DMS53 treated with DMSO at 0.1 percent for 48 hours (cell line): Measurements from ENCODE around the gene COMMD9.

ENCODE experiments used
- DNase-seq: peaks from one replicate; lab custom pipeline; 2025; ENCODE audit not compliant: unreplicated experiment; lab: John Stamatoyannopoulos, UW

Gene COMMD9

DNA sequence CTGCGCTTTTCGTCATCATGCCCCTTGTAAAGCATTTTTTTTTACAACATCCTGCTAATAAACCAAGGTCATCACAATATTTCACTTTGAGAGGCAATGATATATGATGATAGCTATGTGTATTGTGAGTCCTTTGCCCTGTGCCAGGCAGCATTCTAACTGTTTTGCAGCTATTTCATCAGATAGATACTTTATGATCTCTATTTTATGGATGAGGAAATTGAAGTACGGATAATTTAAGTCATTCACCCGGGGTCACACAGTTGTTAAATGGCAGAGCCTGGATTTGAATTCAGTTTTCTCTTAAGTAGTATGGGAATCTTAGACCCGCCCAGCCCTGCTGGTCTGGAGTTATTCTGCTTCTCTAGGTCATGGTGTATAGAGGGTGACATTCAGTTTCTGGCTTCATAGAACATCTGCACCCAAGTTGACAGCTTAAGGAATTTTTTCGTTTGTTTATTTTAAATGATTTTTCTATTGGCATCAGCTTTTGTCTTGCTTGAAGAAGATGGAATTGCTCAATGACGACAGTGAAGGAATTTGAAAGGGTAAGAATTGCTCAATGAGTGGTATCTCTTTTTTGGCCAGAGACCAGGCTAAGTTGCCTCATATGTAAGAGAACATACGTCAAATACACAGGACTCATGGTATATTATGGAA, 7.8 kb upstream of the COMMD9 start:
- DNase-seq, result no peak

DNA sequence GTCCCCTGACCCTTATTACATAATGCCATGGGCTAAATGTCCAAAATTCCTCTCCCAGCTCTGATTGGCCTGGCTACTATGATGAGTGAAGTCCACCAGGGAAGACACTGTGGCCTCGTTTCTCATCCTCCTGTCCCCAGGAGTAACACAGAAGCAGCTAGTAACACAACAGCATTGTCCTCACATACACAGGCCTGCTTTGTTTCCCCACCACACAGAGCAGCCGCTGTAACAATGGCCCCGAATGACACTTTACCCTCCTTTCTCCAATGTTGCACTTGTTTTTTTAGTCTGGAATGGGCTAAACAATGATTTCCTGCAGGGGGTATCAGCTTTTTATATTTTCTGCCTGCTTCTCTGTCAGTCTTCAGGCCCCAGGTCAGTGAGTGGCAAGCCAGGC, 6.7 kb upstream of the COMMD9 start, which contains the start of gene PRR5L:
Gene PRR5L (plus strand): TSS at position 363 of the 400 bp plus-strand sequence. CDS start 104,834 bp downstream, outside the sequence.
- DNase-seq, result no peak

DNA sequence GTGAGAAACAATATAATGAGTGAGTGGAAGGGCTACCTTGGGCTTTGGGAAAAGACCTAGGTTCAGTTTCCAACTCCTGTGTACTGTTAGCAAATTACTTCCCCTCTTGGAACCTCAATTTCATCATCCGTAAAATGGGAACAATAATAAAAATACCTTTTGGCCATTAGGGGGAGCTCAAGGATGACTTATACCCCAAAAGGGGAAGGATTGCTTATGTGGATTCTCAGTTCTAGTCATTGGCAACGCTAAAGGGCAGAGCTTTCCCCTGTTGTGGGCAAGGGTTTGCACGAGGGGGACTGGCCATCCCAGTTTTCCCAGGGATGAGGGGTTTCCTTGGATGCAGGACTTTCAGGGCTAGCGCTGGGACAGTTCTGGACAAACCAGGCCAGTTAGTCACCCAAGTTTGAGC, 3.1 kb upstream of the COMMD9 start:
- DNase-seq, result peak; percentile 11

DNA sequence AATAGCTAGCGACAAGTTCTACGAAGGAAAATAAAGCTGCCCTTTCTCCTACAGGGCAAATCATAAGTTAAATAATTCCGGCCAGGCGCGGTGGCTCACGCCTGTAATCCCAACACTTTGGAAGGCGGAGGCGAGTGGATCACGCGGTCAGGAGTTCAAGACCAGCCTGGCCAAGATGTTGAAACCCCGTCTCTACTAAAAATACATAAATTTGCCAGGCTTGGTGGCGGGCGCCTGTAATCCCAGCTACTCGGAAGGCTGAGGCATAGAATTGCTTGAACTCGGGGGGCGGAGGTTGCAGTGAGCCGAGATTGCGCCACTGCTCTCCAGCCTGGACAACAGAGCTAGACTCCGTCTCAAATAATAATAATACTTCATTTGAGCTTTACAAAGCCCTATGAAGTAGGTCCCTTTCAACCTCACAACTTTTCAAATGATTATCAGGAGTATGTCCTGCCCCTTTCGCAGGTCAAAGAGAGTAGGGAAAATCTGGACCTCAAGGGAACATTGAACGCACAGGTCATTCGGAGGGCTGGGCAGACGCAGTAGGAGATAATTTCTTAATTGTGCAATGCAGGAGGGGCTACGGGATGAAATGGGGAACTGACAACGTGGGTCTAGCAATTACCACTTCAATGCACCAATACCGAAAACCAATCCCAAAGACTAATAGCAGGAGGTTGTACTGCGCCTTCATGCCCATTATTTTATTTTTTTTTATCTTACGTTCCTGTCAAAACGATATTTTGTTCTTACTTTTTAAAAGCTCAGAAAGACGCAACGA, 590 bp downstream of the COMMD9 start:
- no peak for DNase-seq

DNA sequence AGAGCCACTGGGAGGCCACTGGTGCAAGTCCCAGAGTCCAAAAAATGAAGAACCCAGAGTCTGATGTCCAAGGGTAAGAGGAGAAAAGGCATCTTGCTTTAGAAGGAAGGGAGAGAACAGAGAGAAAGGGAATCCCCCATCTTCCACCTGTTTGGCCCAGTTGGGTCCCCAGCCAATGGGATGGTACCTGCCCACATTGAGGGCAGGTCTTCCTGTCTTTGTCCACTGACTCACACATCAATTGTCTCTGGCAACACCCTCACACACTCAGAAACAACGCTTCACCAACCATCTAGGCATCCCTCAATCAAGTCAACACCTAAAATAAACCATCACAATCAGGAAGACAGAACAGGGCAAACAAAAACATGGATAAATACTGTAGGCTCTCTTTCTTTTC, 6.3 kb downstream of the COMMD9 start:
- no peak for DNase-seq

DNA sequence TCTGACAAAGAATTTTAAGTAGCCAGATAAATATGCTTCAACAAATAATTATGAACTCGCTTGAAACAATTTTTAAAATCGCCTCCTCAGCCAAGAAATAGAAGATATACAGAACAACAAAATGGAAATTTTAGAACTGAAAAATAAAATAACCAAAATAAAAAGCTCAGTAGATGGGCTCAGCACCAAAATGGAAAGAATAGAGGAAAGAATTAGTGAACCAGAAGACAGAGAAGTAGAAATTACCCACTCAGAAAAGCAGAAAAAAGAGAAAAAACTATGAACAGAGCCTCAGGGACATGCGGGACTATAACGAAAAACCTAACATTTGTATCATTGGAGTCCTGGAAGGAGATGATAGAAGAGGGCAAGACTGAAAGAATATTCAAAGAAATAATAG, 7.4 kb downstream of the COMMD9 start:
- no peak for DNase-seq

DNA sequence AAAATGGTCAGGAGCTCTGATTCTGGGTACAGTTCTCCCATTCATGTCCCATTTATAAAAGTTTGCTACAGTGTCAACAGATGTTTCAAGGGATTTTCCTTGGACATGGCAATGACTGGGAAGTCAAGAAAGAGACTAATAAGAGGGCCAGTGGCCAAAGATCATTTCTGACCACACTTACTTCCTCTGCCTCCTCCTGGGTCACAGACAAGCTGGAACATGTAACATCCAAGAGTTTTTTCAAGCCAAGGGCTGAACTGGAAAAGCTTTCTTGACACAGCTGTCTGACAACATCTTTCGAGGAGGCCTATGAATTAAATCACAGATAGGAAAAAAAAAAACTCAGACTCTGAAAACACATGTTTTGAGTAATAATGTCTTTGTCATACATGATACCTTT, 8.7 kb downstream of the COMMD9 start:
- no peak for DNase-seq

DNA sequence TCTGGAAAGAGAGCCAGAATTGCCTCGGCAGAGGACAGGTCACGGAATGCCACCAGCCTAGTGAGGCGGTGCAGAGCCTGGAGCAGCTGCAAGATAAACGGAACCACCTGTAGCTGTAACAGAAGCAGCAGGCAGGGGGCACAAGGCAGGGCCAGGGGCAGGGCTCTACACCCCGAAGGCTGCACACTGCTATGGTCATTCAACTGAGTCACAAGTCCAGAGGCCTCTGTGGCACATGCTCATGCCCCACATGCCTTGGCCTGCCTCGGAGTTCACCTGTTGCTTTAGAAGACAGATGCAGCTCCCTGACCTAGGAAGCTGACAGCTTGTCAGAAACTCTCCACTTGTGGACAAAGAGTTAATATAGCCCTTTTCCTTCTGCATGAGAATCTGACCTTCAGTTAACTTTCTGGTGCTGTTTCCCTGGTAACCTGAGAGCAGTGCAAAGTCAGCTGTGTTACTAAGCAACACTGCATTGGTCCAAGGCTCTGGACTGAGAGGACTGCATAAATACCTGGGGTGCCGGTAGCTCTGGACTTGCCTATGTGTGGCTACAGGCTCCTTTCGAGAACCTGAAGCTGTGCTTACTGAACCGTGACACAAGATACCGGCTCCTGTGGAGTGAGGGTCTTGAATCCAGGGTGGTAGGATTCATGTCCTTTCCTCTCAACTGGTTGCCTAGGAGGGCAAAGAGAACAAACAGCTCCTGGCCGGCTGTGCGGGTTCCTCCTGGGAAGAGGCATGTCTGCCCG, 10.5 kb downstream of the COMMD9 start:
- DNase-seq, result no peak

DNA sequence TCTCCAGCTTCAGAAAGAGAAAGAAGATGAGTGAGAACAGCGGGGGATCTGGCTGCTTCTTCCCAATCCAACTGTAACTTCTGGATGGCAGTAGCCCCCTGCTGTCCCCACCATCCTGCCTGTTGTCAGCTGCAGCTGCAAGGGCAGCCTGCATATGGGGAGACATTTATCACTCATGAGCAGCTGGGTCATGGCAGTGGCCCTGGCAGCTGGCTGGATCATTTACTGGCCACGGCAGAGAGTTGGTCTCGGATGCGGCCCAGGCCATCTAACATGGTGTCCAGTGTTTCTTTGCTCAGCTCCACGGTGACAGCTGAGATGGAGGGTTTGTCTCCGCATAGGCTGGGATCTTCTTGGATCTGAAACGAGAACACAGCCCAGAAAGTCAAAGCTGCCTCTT, 14.8 kb downstream of the COMMD9 start:
- no peak for DNase-seq

DNA sequence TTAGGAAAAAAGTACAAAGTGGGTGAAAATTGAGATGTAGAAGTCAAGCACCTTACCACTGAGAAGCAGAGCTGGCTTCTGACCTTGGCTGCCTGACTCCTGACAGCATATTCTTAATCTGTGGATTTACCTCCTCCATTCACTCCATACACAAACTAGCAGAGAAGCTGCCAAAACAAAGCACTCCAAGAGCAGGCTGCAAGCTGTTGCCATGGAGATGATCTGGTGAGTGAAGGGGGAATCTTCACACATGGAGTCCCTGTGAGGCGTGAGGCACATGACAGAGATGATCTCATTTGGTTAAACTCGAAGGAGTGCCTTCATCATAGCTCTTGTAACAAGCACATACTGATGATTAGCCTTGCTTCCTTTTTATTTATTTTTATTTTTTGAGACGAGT, 16.1 kb downstream of the COMMD9 start:
- peak; percentile 35 for DNase-seq

DNA sequence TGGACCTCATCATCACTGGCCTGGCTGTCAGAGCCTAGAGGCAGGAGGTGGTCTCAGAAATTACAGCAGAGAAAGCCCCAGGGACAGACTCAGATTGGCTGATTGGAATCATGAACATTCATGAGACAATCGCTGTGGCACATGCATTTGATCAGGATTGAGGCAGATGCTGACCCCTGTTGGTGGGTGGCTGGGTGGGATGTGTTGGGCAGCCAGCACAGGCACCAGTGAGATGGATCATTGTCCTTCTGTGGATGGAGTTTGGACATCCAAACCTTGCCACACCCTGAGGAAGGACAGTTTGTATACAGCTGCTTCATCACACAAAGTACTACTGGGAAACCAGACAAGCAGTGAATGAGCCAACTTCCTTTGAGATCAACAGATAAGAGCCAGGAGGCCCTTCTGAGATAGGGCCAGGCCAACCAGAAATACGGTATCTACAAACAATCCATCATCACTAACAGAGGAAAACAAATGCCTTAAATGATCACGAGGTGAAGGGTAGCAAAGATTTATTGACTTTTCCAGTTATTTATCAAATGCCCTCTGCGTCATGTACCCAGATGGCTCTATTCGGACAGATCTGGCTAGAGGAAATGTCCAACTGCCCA, 17.3 kb downstream of the COMMD9 start:
- no peak for DNase-seq

DNA sequence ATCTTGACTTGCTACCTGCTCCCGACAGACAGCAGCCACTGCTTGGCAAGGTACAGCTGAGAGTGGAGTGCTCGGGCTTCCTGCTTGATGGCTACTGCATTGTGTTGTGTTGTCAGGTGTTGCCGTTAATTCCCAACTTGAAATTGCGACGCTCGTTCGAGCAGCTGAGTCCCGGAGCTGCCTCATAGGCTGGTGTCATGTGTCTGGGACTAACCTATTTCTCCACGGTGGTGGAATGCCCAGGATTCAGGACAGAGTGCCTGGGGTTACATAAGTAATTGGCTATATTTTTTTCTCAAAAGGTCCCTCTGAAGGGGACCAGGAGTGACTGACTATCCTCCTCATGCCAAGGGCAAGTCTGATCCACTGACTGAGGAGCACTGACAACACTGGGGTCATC, 18.5 kb downstream of the COMMD9 start:
- no peak for DNase-seq

DNA sequence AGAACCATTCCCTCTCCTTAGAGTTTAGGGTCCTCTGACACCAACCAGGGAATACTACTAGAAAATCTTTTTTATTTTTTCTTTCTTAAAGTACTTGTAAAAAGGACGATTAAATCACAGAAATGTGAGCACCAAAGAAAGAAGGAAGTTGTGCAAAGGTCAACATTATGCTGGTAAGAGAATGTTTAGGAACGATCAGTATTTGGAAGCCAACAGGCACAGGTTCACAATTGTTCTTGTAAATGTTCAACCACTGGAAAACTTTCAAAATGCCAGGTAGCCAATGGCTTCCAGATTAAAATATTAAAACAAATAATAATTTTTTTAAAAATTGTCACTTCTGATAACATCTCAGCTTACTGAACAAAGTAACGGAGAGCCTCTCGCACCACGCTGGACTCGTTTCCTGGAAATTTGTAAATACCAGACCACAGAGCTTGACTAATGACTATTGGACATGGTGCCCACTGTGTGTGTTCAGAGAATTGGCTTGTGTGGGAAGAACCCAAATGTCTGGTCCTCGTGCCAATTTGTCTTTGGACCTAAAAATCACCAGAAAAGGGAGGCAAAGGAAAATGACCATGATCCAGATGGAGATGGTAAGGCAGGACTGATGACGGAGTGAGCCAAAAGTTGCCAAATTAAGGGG, 20.8 kb downstream of the COMMD9 start:
- no peak for DNase-seq

DNA sequence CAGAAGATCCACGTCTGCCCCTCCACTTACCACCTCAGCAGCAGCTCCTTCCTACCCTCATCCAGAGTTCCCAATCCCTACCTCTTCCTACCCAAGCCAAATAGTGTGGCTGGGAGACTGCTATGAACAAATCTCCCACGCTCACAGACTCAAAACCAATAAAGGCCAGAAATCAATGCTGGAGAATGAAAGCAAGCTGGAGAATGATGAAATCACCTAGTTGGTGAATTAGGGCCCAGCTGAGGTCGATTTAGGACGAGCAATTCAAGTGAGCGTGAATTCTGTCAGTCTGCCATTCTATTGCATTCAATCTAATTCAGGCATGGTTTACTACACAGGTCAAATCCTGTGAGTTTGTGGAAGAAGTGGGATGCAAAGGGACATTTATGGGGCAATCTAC, 22.5 kb downstream of the COMMD9 start:
- no peak for DNase-seq

DNA sequence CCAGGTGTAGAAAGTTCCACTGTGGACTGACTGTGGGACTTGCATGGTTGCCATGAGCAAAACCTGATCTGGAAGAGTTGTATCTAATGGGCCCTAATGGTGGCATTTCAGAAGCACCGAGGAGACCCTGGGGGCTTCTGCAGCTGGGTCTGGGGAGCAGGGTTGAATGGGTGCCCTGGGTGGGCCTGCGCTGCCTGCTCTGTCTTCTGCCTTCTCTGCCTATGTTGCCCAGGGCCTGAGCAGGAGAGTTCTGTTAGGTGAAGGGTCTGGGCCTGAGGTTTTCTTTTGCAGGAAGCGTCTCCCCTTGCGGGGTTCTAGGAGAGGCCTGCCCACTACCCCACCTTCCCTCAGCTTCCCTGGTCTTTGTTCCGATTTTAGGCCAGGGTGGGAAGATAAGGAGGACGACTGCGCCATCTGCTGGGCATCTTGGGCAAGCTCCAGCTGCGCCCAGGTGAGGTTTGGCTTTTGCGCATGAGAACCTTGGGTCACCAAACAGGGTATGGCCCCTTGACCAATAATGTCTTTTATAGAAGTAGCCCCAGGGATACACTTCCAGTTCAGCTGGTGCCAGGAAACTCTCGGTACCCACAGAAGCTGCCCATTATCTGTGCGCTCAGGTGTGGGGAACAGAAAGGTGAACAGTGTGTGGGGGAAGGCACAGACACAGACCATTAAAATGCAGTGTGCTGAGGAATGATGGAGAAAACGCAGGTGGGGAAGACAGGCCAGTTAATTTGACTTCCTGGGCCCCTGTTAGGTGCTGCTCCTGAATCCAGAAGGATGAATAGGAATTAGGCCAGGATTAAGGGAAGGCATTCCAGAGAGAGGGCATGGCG, 23.2 kb downstream of the COMMD9 start:
- peak; percentile 15 for DNase-seq

DNA sequence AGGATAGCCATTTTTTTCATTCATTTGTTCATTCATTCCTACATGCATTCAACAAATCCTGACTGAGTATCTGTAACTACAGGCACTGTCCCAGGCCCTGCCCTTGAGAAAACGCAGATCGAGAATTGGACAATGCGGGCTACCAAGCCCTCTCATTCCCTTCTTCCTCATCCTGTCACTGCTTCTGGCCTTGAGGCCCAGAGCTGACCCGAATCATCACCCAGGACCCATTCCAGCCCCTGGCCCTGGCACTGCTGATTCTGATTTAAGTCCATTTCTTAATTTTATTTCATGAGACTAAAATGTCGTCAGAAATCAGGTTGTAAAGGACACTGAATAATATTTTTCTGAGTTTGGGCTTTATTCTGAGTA, 24.3 kb downstream of the COMMD9 start:
- no peak for DNase-seq

DNA sequence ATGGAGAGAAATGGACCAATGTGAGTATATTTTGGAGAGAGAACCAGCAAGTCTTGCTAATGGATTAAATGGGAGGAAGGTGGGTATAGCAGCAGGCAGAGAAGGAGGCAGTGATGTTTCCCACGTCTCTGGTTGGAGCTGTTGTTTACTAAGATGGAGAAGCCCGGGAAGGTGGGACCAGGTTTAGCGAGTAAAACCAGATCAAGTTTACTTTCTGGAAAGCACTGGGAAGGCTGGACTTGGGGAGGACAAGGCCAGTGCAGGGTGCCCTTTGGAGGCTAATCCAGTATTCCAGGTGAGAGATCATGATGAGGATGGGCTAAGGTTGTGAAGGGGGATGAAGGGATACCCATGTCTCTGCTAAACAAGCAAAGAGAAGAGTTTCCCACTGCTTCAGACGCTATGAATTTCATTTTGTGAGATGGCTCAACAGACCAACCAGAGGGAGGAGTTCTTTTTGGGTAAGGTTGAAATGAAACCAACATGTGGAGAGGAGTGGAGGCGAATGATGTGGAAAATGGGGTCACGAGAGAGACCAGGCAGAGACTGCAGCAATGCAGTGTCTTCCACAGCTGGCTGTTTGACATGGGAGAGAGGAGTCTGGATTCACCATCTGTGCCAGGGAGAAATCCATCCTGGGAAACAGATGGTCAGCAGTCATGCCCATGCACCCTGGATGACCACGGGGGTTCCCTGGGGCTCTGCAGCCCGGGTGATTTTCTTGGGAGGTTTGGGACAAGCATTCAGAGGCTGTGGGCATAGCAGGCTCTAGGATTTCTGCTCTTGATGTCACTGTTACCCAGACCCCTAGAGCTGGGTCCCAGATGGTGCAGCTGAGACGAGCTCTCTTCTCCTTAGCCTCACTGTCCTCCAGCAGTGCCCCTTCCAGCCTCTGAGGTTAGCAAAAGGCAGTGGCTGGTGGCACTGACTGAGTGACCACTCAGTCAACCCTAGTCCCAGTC, 24.9 kb downstream of the COMMD9 start:
- no peak for DNase-seq

DNA sequence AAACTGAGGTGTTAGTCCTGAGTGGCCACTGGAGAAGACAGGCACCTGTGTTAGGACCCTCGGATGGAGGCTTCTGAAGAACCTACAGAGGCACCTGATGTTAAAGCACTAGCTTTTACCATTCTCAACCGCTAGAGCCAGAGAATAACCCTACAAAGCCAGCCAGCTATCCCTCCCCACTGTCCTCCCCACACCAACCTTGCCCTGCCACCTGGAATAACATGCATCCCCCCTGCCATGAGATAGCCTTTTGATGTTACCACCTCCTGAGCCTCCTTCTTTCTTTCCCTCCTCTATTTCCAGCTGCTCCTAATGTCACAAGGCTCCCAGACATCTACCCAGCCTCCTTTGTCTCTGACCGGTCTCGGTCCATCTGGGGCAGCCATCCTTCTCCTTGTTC, 28.1 kb downstream of the COMMD9 start:
- DNase-seq, result no peak

DNA sequence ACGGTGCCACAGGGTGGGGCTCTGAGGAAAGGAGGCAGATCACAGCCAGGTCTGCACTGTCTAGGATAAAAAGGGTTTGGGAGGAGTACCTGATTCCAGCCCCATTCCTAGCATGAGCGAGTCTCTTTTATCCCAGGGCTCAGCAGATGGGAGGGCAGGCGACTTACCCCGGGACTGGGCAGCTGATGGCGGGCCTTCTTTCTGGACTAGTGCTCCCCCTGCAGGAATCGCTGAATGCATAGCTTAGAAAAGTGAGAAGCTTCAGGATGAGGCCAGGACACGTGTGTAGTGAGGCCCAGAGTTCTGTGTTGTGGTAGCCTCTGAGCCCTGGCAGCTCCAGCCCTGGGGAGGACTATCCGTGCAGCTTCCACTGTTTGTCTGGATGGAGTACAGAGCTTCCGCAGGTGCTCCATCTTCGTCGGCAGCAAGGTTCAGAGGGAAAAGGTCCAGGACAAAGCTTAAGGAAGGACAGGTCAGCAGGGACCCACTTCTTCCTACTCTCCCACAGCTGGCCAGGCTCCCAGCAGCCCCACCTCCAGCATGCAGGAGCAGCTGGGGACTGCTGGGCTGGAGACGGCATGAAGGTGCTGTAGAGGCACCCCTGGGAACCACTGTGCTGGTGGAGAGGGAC, 30.4 kb downstream of the COMMD9 start:
- peak; percentile 65 for DNase-seq
